Measurements from ENCODE around the gene EPOP. TPM values are rescaled to one million over a fixed set of nuclear protein-coding genes. Genes with fewer than 3 reads are reported as not detected.

The EPOP gene
- total RNA-seq, 4 donors from 2014 or later: 1.8 to 3.2 (median 2.8) TPM

GRCh38 chr17:38709864-38710603 is 35.3 kb upstream of the EPOP start:
- Histone ChIP-seq H3K4me1 (peaks cover 0 to 43% (median 11%) of the 10 kb centered on the region in 3 donors), H3K4me3 (no peak overlapping the region), H3K27me3 (no peaks in the 10 kb centered on the region), H3K27ac (no peak overlapping the region), H3K36me3 (peaks cover 12 to 78% (median 24%) of the 10 kb centered on the region in 3 donors), H3K9me3 (no peaks in the 10 kb centered on the region)
- TF ChIP-seq POLR2A (IDR thresholded peaks at IDR 0.05): no peak
- TF ChIP-seq CTCF (IDR thresholded peaks at IDR 0.05): no peak
- intact Hi-C loops (cut with DNase I): no loop called here
- no peak for DNase-seq
- 53 to 55% methylated on average over 12 to 13 of the region's 13 CpGs for WGBS, 2 donors

- 81 to 93% methylated on average over 16 to 18 of the region's 18 CpGs for WGBS, 2 donors
- Histone ChIP-seq H3K4me1 (peaks cover 0 to 45% (median 11%) of the 10 kb centered on the region in 3 donors), H3K27ac (no peak overlapping the region)
These were observed 34.5 kb upstream of the EPOP start for GRCh38 chr17:38709104-38709820.

GRCh38 chr17:38707678-38708351 is 33.1 kb upstream of the EPOP start:
- Histone ChIP-seq H3K27ac (no peak overlapping the region), H3K4me3 (no peak overlapping the region)
- intact Hi-C loops (cut with DNase I): no loop called here

More at GRCh38 chr17:38709104-38709820, 34.5 kb upstream of the EPOP start:
- Histone ChIP-seq H3K9me3 (no peaks in the 10 kb centered on the region), H3K4me3 (no peak overlapping the region), H3K27me3 (no peaks in the 10 kb centered on the region), H3K36me3 (peaks cover 12 to 70% (median 21%) of the 10 kb centered on the region in 3 donors)
- intact Hi-C loops (cut with DNase I): no loop called here
- TF ChIP-seq POLR2A (IDR thresholded peaks at IDR 0.05) (no peak), CTCF (IDR thresholded peaks at IDR 0.05) (no peak)
- no peak for DNase-seq

GRCh38 chr17:38706505-38707216 is 31.9 kb upstream of the EPOP start:
- 12 to 13% methylated on average over 9 to 13 of the region's 20 CpGs for WGBS, 2 donors
- H3K4me1 ChIP-seq: peaks cover 4 to 67% (median 20%) of the 10 kb centered on the region in 3 donors
- TF ChIP-seq CTCF (IDR thresholded peaks at IDR 0.05) (no peak), POLR2A (IDR thresholded peaks at IDR 0.05) (no peak)
- H3K4me3 ChIP-seq: peak overlapping the region; percentile 76 to 94 (median 90)
- intact Hi-C loops (cut with DNase I): no loop called here
- peaks cover 3 to 44% (median 4%) of the 10 kb centered on the region in 3 donors for H3K36me3 ChIP-seq
- H3K27me3 ChIP-seq: no peaks in the 10 kb centered on the region
- DNase-seq: no peak
- H3K27ac ChIP-seq: peak overlapping the region; percentile 96 to 98 (median 96)
- no peaks in the 10 kb centered on the region for H3K9me3 ChIP-seq

More at GRCh38 chr17:38707678-38708351, 33.1 kb upstream of the EPOP start:
- no peak for DNase-seq
- no peak for TF ChIP-seq CTCF (IDR thresholded peaks at IDR 0.05)
- no peak for TF ChIP-seq POLR2A (IDR thresholded peaks at IDR 0.05)
- Histone ChIP-seq H3K9me3 (no peaks in the 10 kb centered on the region), H3K36me3 (peaks cover 12 to 56% (median 14%) of the 10 kb centered on the region in 3 donors), H3K27me3 (no peaks in the 10 kb centered on the region), H3K4me1 (peaks cover 0 to 59% (median 17%) of the 10 kb centered on the region in 3 donors)
- WGBS, 2 donors: 78 to 79% methylated on average over 17 to 20 of the region's 21 CpGs
